Mesendoderm (in vitro differentiated cells): Measurements from ENCODE around the gene LMF2.

ENCODE experiments used
- DNase-seq: peaks from one replicate; pipeline ENCODE4 v3.0.0; 2013
- H2AK5ac ChIP-seq: 2 replicates; pipeline ENCODE4 v1.6.1; 2013; ENCODE audit warnings: low read length, inconsistent platforms
- H2BK120ac ChIP-seq: 2 replicates; pipeline ENCODE4 v1.6.1; 2013; ENCODE audit warnings: low read depth, mild to moderate bottlenecking, low read length, moderate library complexity, mixed read lengths
- H2BK15ac ChIP-seq: replicated peaks from 2 replicates; pipeline ENCODE4 v1.6.1; 2013; ENCODE audit warnings: low read depth, mild to moderate bottlenecking, moderate library complexity
- H2BK5ac ChIP-seq: 2 replicates; pipeline ENCODE4 v1.6.1; 2013; ENCODE audit warnings: low read length, inconsistent platforms
- H3K18ac ChIP-seq: 2 replicates; pipeline ENCODE4 v1.6.1; 2013; ENCODE audit warnings: mild to moderate bottlenecking, low read length, mixed read lengths
- H3K23ac ChIP-seq: one replicate; pipeline ENCODE4 v1.6.1; 2013; ENCODE audit warnings: low read length
- H3K27ac ChIP-seq: 2 replicates; pipeline ENCODE4 v1.5.1; 2013; ENCODE audit warnings: low read depth, mild to moderate bottlenecking, inconsistent platforms, low read length, moderate library complexity
- H3K27me3 ChIP-seq: 2 replicates; pipeline ENCODE4 v1.6.1; 2013; ENCODE audit warnings: low read length, control low read depth, mild to moderate bottlenecking, inconsistent platforms; ENCODE audit not compliant: insufficient read depth, poor library complexity
- H3K36me3 ChIP-seq: 2 replicates; pipeline ENCODE4 v1.6.1; 2013; ENCODE audit warnings: low read length, inconsistent platforms; ENCODE audit not compliant: control insufficient read depth, insufficient read depth
- H3K4ac ChIP-seq: one replicate; pipeline ENCODE4 v1.6.1; 2013; ENCODE audit warnings: low read depth, mild to moderate bottlenecking, low read length, moderate library complexity
- H3K4me1 ChIP-seq: 2 replicates; pipeline ENCODE4 v1.6.1; 2013; ENCODE audit warnings: low read depth, low read length, inconsistent platforms; ENCODE audit not compliant: control insufficient read depth
- H3K4me2 ChIP-seq: 2 replicates; pipeline ENCODE4 v1.6.1; 2013; ENCODE audit warnings: low read length
- H3K4me3 ChIP-seq: 2 replicates; pipeline ENCODE4 v1.5.1; 2013; ENCODE audit warnings: mild to moderate bottlenecking, low read length
- H3K56ac ChIP-seq: one replicate; pipeline ENCODE4 v1.6.1; 2013; ENCODE audit warnings: low read length
- H3K79me1 ChIP-seq: 2 replicates; pipeline ENCODE4 v1.6.1; 2013; ENCODE audit warnings: low read length, inconsistent platforms
- H3K79me2 ChIP-seq: 2 replicates; pipeline ENCODE4 v1.6.1; 2013; ENCODE audit warnings: mild to moderate bottlenecking, low read length; ENCODE audit not compliant: control insufficient read depth, insufficient read depth
- H3K9ac ChIP-seq: 2 replicates; pipeline ENCODE4 v1.6.1; 2013; ENCODE audit warnings: low read length, inconsistent platforms
- H4K5ac ChIP-seq: one replicate; pipeline ENCODE4 v1.6.1; 2013; ENCODE audit warnings: low read length
- H4K8ac ChIP-seq: one replicate; pipeline ENCODE4 v1.6.1; 2013; ENCODE audit warnings: low read depth, mild to moderate bottlenecking, control low read depth, low read length, moderate library complexity
- WGBS: extraction: QIAGEN DNeasy Blood & Tissue Kit; methylation state at CpG from one replicate; pipeline ENCODE4 v1.1.7; 2013; ENCODE audit warnings: low lambda C conversion rate, missing lambda C conversion rate; ENCODE audit not compliant: insufficient coverage; ENCODE audit errors: extremely low coverage; 5-methylcytosine and 5-hydroxymethylcytosine counted together

LMF2 gene

GRCh38 chr22:50455201-50455600 is 52.3 kb downstream of the LMF2 start:
- Histone ChIP-seq H4K8ac (no peak overlapping the region), H3K4me3 (no peak overlapping the region), H3K4me1 (no peaks in the 10 kb centered on the region), H3K79me1 (no peaks in the 10 kb centered on the region), H3K79me2 (no peaks in the 10 kb centered on the region), H4K5ac (no peak overlapping the region), H2BK5ac (no peak overlapping the region), H2BK120ac (no peak overlapping the region), H3K56ac (no peak overlapping the region), H3K27me3 (no peaks in the 10 kb centered on the region), H2AK5ac (no peak overlapping the region), H3K4ac (no peak overlapping the region), H3K18ac (no peak overlapping the region), H2BK15ac (no peak overlapping the region), H3K4me2 (no peak overlapping the region), H3K27ac (no peak overlapping the region), H3K36me3 (peaks cover 9% of the 10 kb centered on the region), H3K23ac (no peak overlapping the region), H3K9ac (no peak overlapping the region)
- WGBS: no CpG with 5 or more reads among the region's 18 CpGs
- DNase-seq: no peak

GRCh38 chr22:50454556-50455075 is 52.9 kb downstream of the LMF2 start:
- no peak for DNase-seq
- Histone ChIP-seq H3K27me3 (no peaks in the 10 kb centered on the region), H2BK5ac (no peak overlapping the region), H3K18ac (no peak overlapping the region), H3K23ac (no peak overlapping the region), H3K9ac (no peak overlapping the region), H3K27ac (no peak overlapping the region), H2AK5ac (no peak overlapping the region), H3K4me1 (no peaks in the 10 kb centered on the region), H2BK15ac (no peak overlapping the region), H3K56ac (no peak overlapping the region), H2BK120ac (no peak overlapping the region), H3K4ac (no peak overlapping the region), H3K79me1 (no peaks in the 10 kb centered on the region), H4K8ac (no peak overlapping the region), H3K4me2 (no peak overlapping the region), H3K79me2 (no peaks in the 10 kb centered on the region), H3K4me3 (no peak overlapping the region), H3K36me3 (peaks cover 9% of the 10 kb centered on the region), H4K5ac (no peak overlapping the region)
- WGBS: no CpG with 5 or more reads among the region's 27 CpGs
